Fibroblast of mammary gland (primary cell): Measurements from ENCODE around the gene GRK6.
A peak's percentile ranks its signal among the peaks of the same experiment; 100 is the strongest.

Experiments used
- DNase-seq: peaks from one replicate; pipeline ENCODE4 v3.0.0-alpha.2; 2010; ENCODE audit warnings: low read depth
- H3K4me3 ChIP-seq: 2 replicates; pipeline ENCODE4 v1.5.1; 2011; ENCODE audit warnings: low read depth, mild to moderate bottlenecking, low read length, moderate library complexity; ENCODE audit not compliant: control insufficient read depth
- TF ChIP-seq, protein P1 (sequence below): conservative IDR thresholded peaks from 2 replicates; pipeline ENCODE4 v1.5.1; 2011; ENCODE audit warnings: low read depth, low read length, inconsistent platforms; ENCODE audit not compliant: control insufficient read depth, insufficient read depth

Gene GRK6

DNA sequence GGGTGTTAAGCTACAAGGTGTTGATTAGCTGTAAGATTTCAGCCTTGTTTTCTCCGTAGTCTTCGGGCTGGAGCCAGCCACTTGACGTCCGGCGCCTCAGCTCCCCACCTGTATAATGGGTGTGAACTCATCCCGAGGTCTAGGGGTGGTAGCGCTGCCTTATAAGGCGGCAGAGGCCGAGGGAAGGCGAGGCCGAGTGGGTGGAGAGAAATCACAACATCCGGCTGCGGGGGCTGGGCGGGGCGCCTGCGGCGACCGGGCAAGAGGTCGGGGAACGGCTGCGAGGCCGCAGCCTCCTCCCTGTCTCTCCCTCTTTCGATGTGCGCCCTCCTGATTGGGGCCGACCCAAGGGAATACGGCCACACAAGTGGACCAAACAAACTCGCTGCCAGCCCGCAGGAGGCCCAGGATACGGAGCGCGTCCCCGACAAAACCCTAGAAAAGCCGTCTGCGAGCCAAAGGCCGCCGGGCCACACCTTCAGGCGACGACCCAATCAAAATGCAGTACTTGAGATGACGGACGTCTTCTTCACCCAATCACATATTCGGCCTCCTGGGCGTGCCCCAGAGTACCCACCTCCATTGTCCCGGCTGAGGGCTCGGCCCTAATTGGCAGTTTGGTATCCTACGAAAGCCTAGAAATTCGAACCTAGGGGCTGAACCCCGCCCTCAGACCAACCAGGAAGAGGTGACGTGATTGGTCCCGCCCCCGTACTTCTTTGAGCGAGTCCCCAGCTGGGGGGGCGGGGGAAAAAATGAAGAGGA, 493 bp upstream of the GRK6 start:
- peak; percentile 100 for DNase-seq
- TF ChIP-seq, protein P1, sequence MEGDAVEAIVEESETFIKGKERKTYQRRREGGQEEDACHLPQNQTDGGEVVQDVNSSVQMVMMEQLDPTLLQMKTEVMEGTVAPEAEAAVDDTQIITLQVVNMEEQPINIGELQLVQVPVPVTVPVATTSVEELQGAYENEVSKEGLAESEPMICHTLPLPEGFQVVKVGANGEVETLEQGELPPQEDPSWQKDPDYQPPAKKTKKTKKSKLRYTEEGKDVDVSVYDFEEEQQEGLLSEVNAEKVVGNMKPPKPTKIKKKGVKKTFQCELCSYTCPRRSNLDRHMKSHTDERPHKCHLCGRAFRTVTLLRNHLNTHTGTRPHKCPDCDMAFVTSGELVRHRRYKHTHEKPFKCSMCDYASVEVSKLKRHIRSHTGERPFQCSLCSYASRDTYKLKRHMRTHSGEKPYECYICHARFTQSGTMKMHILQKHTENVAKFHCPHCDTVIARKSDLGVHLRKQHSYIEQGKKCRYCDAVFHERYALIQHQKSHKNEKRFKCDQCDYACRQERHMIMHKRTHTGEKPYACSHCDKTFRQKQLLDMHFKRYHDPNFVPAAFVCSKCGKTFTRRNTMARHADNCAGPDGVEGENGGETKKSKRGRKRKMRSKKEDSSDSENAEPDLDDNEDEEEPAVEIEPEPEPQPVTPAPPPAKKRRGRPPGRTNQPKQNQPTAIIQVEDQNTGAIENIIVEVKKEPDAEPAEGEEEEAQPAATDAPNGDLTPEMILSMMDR, result no peak
- H3K4me3 ChIP-seq, result peak overlapping the region; percentile 64

DNA sequence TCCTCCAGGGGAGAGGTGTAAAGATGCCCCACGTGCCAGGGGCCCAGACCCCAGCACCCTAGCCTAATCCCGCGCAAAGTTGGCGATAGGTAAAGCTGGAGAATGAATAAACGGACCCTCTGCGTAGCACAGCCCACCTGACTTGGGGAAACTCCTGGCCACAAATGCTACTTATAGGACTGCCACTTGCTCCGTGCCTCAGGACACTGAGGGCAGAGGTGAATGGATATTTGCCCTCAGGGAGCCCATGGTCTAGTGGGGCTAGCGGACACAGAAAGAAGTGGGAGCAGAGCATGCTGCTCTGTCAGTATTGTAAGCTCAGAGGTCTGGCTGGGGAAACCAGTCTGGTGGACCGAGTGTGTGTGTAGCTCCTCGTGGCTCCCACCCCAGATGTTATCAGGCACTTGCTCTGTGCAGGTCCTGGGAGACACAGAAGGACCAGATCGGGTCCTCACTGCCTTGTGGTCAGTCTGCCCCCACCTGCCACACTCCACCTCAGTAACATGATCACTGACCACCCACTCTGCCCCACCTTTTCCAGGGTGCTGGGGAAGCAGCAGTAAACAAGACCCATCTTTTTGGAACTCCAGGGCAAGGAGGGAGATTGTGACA, 841 bp downstream of the GRK6 start:
- TF ChIP-seq, protein P1, result no peak
- DNase-seq, result no peak
- H3K4me3 ChIP-seq, result peak overlapping the region; percentile 62

DNA sequence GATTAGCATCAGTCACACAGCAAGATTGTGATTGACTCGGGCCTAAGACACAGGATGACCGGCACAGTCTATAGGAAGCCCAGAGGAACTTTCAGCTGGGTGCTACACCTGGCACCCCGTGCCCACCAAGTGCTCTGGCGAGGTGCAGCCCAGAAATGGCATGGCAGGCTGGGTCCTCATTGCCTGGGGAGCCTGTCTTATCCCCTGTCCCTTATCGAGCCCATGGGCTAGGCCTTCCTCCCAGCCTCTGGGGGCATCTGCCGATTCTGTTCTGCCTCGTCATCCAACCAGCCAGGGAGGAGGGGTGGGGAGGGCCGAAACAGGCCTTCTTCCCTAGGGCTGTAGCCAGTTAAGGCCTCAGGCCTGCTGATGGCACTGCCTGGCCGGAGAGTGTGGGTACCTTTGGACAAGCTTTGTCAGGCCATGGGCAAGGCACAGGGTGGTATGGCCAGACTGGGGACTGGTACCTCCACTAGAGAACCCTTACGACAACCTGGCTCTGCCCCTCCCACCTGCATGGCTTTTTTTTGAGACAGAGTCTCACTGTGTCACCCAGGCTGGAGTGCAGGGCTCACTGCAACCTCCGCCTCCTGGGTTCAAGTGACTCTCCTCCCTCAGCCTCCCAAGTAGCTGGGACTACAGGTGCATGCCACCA, 1.6 kb downstream of the GRK6 start:
- TF ChIP-seq, protein P1, result no peak
- H3K4me3 ChIP-seq, result peak overlapping the region; percentile 62
- DNase-seq, result no peak

DNA sequence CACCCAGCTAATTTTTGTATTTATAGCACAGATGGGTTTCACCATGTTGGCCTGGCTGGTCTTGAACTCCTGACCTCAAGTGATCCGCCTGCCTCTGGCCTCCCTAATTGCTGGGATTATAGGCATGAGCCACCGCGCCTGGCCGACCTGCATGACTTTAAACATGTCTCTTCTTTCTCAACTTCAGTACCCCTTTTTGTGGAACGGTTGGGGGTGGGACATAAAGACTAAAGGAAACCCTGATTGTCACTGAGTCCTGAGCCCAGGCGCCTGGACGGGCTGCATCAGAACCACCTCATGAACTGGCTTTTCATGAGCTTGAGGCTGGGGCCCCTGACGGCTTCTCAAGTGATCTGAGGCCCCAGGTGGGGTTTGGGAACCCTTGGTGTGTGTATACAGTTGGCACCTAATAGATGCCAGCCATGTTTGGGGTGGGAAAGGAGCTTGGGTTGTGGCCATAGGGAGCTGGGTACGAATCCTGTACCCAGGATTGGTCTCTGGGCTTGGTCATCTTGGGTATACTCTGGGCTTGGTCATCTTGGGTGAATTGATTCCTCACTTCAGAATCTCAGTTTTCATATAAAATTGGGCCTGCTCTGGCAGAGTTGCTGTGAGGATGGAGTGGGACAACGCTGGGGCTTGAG, 2.2 kb downstream of the GRK6 start:
- TF ChIP-seq, protein P1, result no peak
- no peak overlapping the region for H3K4me3 ChIP-seq
- DNase-seq, result no peak

DNA sequence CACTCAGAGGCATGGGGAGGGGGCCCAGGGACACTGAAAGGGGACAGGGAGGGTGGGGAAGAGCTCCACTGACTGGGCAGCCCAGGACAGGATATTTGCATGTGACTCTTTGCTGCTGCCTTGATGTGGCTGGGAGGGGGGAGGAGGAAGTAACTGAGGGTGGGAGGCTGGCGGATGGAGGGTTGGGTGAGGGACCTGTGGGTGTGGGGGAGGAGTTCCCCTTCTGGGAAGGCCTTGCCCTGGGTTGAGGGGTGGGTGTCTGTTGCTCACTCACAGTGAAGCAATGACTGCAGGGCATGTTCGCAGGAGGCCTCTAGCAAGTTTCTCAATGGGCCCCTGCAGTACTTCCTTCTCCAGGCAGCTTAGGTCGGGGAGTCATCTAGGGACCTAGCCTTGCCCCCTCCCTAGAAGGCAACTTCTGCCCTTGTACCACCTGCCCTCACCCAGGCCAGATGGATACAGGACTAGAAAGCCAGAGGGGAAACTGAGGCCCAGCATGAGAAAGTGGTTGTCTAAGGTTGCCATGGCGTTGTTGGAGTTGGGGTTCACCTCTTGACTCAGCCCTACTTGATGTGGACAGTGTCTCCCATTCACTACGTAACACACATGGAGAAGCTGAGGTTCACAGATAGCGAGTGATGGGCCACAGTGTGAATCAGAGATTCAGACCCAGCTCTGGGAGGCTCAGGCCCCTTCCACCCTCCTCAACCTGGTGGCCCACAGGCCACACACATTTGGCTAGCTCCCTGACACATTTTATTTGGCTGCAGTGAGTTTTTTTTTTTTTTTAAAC, 3.0 kb downstream of the GRK6 start:
- TF ChIP-seq, protein P1, result no peak
- DNase-seq, result no peak
- no peak overlapping the region for H3K4me3 ChIP-seq
